Stimulated activated naive CD4-positive, alpha-beta T cell (primary cell): Measurements from ENCODE around the gene ASTN2.

ENCODE experiments used
- DNase-seq, 6 experiments: peaks; one replicate each; lab custom pipeline; 2025; lab: John Stamatoyannopoulos, UW

ASTN2 gene

GRCh38 chr9:116815835-116816234, 599.0 kb downstream of the ASTN2 start:
- DNase-seq: no peak

- DNase-seq: no peak
Measured at GRCh38 chr9:116813031-116813300, 601.9 kb downstream of the ASTN2 start.

- DNase-seq: no peak
Measured at GRCh38 chr9:116812231-116813030, 602.4 kb downstream of the ASTN2 start.

- DNase-seq: no peak
Measured at GRCh38 chr9:116809656-116810055, 605.2 kb downstream of the ASTN2 start.

GRCh38 chr9:116806075-116806474, 608.8 kb downstream of the ASTN2 start:
- DNase-seq: no peak

- no peak for DNase-seq
Measured at GRCh38 chr9:116800885-116801284, 614.0 kb downstream of the ASTN2 start.

- DNase-seq: no peak
Measured at GRCh38 chr9:116800074-116800473, 614.8 kb downstream of the ASTN2 start.

GRCh38 chr9:116798521-116798920, 616.3 kb downstream of the ASTN2 start:
- no peak for DNase-seq

- no peak for DNase-seq
Measured at GRCh38 chr9:116797276-116797675, 617.6 kb downstream of the ASTN2 start.

GRCh38 chr9:116796669-116797068, 618.2 kb downstream of the ASTN2 start:
- DNase-seq: no peak

- no peak for DNase-seq
Measured at GRCh38 chr9:116795821-116796220, 619.0 kb downstream of the ASTN2 start.

GRCh38 chr9:116792271-116792670, 622.6 kb downstream of the ASTN2 start:
- no peak for DNase-seq

GRCh38 chr9:116791326-116791725, 623.5 kb downstream of the ASTN2 start:
- no peak for DNase-seq

- DNase-seq: no peak
Measured at GRCh38 chr9:116789081-116789480, 625.8 kb downstream of the ASTN2 start.

GRCh38 chr9:116786737-116787136, 628.1 kb downstream of the ASTN2 start:
- DNase-seq: no peak

GRCh38 chr9:116777116-116777515, 637.7 kb downstream of the ASTN2 start:
- no peak for DNase-seq

- DNase-seq: no peak
Measured at GRCh38 chr9:116774421-116775180, 640.3 kb downstream of the ASTN2 start.

- DNase-seq: no peak
Measured at GRCh38 chr9:116767219-116767618, 647.6 kb downstream of the ASTN2 start.

- no peak for DNase-seq
Measured at GRCh38 chr9:116765011-116765410, 649.8 kb downstream of the ASTN2 start.

- DNase-seq: no peak
Measured at GRCh38 chr9:116763770-116764169, 651.1 kb downstream of the ASTN2 start.

- DNase-seq: no peak
Measured at GRCh38 chr9:116760636-116761035, 654.2 kb downstream of the ASTN2 start.

GRCh38 chr9:116757030-116757429, 657.8 kb downstream of the ASTN2 start:
- DNase-seq: no peak

- DNase-seq: no peak
Measured at GRCh38 chr9:116753389-116753788, 661.5 kb downstream of the ASTN2 start.

- DNase-seq: no peak
Measured at GRCh38 chr9:116750510-116750909, 664.3 kb downstream of the ASTN2 start.
